Right renal pelvis (tissue), 4 donors: ENCODE data around the gene OSBPL10. TPM values are rescaled to one million over a fixed set of nuclear protein-coding genes. Genes with fewer than 3 reads are reported as not detected.

Experiments
- DNase-seq, 4 donors: peaks; one replicate each; pipeline ENCODE4 v3.0.0-alpha.2; 2013; ENCODE audit warnings: low read depth in 4 of 4, low spot score in 3 of 4, missing footprints in 1 of 4
- polyA plus RNA-seq, 4 donors: library from polyadenylated mRNA; unstranded; fragments of 120-200 nt; gene quantifications; one replicate each; pipeline ENCODE4 v1.2.1, GENCODE V29; 2013; ENCODE audit not compliant: insufficient read length in 4 of 4

Gene OSBPL10
- polyA plus RNA-seq, 4 donors = 20.0 to 21.8 (median 20.8) TPM

GRCh38 chr3:31725976-31726375 is 255.1 kb downstream of the OSBPL10 start:
- no peak for DNase-seq

- no peak for DNase-seq
Observed at GRCh38 chr3:31725568-31725967, 255.5 kb downstream of the OSBPL10 start.

DNA sequence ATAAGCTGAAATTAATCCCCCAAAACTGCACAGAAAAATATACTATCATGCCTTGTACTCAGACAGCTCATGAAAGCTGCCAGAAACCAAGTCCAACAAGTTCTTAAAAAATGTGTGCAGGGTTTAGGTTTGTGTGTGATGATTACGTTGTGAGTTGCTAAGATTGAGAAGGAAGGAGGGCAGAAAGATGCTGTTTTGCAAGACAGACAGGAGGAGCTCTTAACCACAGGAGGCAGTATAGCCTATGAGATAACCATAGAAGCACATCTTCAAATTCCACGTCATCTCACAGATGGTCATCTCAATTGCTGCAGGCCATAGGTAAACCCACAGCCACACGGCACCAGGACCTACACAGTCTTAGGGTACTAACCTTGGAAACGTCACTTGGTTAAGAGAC is 256.4 kb downstream of the OSBPL10 start:
- no peak for DNase-seq

DNA sequence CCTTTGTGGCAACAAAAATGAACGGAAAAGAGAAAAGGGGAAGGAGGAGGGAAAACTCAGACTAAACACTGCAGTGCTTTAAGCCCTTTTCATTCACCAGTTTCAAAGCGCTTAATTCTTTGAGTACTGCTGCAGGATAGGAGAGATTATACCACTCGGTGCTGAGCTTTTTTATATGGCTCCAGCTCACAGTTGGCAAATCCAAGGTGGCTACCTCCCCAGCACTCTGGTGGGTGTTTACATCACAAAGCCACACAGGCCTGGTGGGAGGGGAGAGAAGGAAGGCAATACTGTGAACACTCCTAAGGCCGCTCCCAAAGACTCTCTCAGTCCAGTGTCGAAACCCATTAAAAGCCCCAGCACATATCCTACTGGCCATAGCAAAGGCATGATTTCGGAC is 256.9 kb downstream of the OSBPL10 start:
- no peak for DNase-seq

DNA sequence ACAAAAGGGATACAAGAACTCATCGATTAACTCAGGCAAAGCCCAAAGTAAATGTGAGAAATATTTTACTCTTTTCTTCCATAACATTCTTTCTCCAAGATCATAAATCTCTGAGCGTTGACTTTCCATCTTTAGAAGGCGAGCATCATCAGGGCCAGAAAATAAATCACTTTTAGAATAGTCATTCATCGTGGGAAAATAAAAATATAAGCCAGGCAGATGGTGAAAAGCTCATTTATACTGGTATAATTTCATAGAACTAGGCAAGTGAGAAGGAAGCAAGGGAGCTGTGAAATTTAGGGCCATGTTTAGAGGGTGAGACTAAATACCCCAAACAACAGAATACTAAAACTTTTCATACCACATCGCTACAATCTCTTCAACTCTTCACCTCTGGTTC is 257.4 kb downstream of the OSBPL10 start:
- no peak for DNase-seq

- no peak for DNase-seq
Observed at GRCh38 chr3:31721676-31722075, 259.4 kb downstream of the OSBPL10 start.

DNA sequence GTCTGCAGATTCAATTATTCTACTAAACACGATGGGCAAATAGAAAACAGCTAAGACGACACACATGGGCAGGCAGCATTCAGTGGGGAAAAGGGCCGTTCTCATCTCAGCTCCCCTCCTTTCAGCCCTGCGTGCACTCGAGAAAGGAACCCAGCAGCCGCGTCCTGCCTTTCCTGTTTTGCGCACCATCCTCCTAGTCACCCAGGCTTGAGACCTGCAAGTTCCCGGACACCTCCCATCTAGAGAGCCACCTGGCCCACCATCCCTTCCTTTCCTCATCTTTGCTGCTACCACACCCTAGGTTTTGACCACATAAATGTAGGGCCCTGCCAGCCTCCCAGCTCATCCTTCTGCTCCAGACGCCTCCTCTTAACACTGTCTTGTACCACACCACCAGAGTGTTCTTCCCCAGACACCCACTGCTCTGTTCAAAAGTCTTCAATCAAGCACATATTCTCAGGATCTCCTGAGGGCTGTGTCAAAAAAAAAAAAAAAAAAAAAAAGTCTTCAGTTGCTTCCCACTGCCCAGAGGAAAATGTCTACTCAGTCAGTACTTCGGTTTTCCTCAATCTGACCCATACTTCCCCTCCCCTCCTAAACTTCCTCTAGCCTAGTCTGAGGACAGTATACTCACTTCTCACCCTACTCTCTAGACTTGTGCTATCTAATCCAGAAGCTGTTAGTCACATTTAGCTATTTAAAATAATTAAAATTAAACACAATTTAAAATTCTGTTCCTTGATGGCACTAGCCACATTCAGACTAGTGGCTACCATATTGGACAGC is 266.4 kb downstream of the OSBPL10 start:
- DNase-seq = no peak

DNA sequence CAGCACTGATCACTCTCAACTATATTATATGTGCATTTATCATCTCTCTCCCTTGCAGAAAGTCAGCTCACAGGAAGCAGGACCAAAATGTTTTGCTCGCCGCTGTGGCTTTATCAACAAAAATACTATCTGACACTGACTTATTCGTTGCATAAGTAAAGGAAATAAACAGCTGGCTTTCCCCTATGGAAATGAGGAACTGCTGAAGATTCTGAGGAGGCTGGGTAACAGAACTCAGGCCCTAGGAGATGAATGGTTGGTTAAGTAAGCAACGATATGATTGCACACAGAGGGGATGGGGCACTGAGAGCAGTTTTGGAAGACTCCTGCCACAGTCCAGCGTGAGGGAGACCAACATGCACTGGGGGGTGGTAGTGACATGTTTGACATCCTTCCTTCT is 267.2 kb downstream of the OSBPL10 start:
- no peak for DNase-seq

- DNase-seq = no peak
Observed at GRCh38 chr3:31710123-31710803, 270.8 kb downstream of the OSBPL10 start.

- no peak for DNase-seq
Observed at GRCh38 chr3:31709526-31709925, 271.5 kb downstream of the OSBPL10 start.

- no peak for DNase-seq
Observed at GRCh38 chr3:31709005-31709404, 272.1 kb downstream of the OSBPL10 start.

GRCh38 chr3:31707286-31707685 is 273.8 kb downstream of the OSBPL10 start:
- DNase-seq = no peak

- DNase-seq = no peak
Observed at GRCh38 chr3:31705736-31706135, 275.3 kb downstream of the OSBPL10 start.

GRCh38 chr3:31704591-31705179 is 276.4 kb downstream of the OSBPL10 start:
- no peak for DNase-seq

DNA sequence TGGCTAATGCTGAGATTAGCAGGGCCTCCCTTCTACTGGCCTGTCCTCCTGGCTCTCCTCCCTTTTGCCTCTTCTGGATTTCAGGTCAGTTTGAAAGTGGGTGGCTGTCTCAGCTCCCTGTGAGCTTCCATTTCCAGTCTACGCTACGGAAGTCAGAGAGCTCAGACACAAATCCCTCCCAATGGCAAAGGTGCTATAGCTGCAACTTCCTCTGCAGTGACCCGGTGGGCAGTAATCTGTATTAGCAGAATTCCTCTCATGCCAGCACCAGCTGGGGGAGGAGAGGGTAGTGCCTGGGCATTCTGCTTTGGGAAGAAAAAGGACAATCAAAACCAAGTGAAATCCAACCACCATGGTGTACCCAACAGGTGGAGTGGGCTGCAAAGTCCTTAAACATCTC is 276.9 kb downstream of the OSBPL10 start:
- DNase-seq = no peak

- DNase-seq = no peak
Observed at GRCh38 chr3:31701286-31701685, 279.8 kb downstream of the OSBPL10 start.

DNA sequence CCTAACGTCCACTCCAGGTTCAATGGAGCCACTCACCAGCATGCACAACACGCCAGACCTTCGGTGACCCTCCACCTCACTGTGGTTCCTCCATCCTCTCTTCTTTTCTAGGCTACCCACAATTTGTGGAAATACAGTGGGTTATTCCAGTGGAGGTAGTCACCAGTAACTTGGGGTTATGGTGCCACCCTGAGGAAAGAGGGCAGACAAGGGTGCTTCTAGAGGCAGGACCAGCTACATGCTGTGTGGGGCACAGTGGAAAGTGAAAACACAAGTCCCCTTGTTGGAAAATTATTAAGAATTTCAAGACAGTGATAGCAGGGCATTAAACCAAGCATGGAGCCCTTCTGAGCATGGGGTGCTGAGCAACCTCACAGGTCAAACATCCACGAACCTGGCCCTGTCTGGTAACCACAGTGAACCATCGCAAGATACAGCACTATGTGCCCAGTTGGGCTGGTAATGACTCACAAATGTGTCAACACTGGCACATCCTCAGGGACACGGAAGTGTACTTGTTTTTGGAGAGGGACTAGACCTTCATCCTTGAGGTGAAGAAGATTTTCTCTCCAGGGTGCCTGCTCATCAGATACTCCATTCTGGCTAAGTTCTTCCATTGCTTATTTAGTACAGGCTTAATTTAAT is 281.6 kb downstream of the OSBPL10 start:
- DNase-seq = no peak

DNA sequence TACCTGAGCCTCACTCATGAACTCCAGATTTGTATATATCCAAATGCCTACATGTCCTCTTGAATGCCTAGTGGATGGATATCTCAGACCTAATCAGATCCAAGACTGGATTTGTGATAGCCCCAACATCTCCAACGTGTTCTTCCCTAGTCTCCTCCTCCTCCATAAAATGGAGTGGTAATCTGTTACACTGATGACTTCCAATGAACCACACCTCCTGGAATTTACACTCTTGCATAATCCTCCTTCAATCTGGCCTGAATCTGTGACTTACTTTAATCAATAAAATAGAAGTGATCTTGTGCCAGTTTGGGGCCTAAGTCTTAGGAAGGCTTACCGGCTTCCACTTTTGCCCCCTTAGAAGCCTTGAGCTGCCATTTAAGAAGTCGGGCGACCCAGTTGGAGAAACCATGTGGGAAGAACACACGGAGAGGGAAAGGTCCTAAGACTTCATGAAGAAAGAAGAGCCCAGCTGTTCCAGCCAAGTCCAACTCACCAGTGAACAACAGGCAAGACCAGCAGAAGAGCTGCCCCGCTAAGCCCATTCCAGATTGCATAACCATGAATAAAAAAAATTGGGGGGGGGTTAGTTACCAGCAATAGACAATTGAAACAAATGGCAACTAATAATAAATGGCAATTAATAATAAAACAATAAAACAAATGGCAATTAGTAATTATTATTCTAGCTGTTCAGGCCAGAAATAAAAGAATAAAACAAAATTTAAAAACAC is 284.1 kb downstream of the OSBPL10 start:
- no peak for DNase-seq

DNA sequence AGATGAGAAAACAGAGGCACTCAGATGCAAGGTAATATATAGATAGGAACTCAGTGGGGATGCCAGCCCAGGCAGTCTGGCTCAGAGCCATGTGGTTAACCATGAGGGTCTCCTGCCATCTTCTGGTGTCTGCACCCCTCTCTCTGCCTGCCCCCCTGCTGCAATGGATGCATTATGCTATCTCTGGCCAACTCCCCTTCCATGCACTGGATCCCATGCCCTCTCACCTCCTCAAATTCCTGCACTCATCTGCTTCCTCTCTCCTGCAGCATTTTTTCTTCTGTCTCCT is 285.1 kb downstream of the OSBPL10 start:
- no peak for DNase-seq

GRCh38 chr3:31695280-31696008 is 285.6 kb downstream of the OSBPL10 start:
- no peak for DNase-seq
